T-helper 17 cell (primary cell): ENCODE results near the gene RPS27L. TPM values are rescaled to one million over a fixed set of nuclear protein-coding genes. Genes with fewer than 3 reads are reported as not detected.
A peak's percentile ranks its signal among the peaks of the same experiment; 100 is the strongest.

Source experiments
- ATAC-seq: fragments of 150-1000 bp; cut with Tn5 transposase; 2 replicates; pipeline ENCODE4 v1.10.0; 2021; ENCODE audit warnings: mild to moderate bottlenecking, moderate library complexity
- DNase-seq, 3 donors: peaks; one replicate each; pipeline versions ENCODE4 v3.0.0 to v3.0.0-alpha.2; 2020 to 2021
- H3K9me3 ChIP-seq: one replicate; pipeline ENCODE4 v1.7.0; 2013; ENCODE audit warnings: low read length, mild to moderate bottlenecking; ENCODE audit not compliant: control insufficient read depth, poor library complexity, severe bottlenecking
- H3K27ac Mint-ChIP-seq: one replicate; pipeline ENCODE4 v1.8.0; 2022; ENCODE audit warnings: mild to moderate bottlenecking, moderate library complexity, mixed read lengths
- H3K27me3 Mint-ChIP-seq: one replicate; pipeline ENCODE4 v1.8.0; 2022; ENCODE audit warnings: mixed read lengths
- H3K36me3 Mint-ChIP-seq: one replicate; pipeline ENCODE4 v1.8.0; 2022; ENCODE audit warnings: low read depth, mixed read lengths
- H3K4me1 Mint-ChIP-seq: one replicate; pipeline ENCODE4 v1.8.0; 2022; ENCODE audit warnings: mild to moderate bottlenecking, mixed read lengths
- H3K4me3 Mint-ChIP-seq: one replicate; pipeline ENCODE4 v1.8.0; 2022; ENCODE audit warnings: mild to moderate bottlenecking, moderate library complexity, mixed read lengths
- total RNA-seq, 4 donors: library from RNA in 2 of 4; stranded (reverse) in 2 of 4; gene quantifications; one replicate each; pipeline ENCODE4 v1.2.3 and lab custom pipeline; 2022 to 2026

The RPS27L gene
- total RNA-seq (10 to 100 TPM; 49.8 to 64.2 TPM), total RNA-seq (lab: John Stamatoyannopoulos, UW) (31.8 to 112 reads per million in 2 donors)

DNA sequence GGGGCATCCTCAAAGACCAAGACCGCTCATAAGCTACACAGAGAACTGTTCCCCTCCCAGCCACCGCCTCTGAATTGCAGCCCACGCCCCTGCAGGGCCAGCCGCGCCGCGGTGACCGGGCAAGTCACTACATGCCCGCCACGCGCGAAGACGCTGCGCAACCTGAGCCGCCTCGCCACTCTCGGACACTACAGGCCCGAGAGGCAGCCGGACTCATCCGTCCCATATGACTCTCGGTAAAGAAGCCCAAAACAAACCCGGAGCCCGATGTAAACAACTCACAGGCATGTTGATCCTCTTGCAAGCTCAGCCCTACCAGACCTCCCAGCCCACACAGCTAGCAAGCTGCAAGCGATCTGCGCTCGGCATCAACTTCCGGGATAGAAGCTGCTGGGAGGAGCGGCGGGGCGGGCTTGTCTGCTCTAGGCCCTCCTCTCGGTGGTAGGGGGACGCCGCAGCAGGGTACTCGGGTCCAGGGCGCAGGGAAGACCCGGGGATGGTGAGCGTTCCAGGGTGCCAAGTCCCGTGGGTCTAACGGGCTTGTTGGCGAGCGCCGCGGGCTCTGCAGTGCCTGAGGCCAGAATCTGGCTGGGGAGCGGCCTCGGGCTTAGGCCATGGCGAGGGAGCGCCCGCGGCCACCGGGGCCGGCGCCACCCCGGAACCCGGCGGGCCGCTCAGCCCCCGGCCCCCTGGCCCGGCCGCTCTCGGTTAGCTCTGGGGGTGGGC lies at the start of gene RPS27L:
TSS of gene RPS27L (minus strand) at position 360 of the 726 bp plus-strand sequence. CDS start at position 288, 72 bp downstream.
- Mint-ChIP-seq H3K4me1 (peaks cover 6% of the 10 kb centered on the region), H3K36me3 (peaks cover 3% of the 10 kb centered on the region), H3K27me3 (no peaks in the 10 kb centered on the region), H3K4me3 (peak within 1 kb of the TSS; percentile 96), H3K27ac (peak within 1 kb of the TSS; percentile 95)
- peak; percentile 98 for ATAC-seq
- DNase-seq, result peak; percentile 74 to 77 (median 77)
- no peaks in the 10 kb centered on the region for H3K9me3 ChIP-seq

DNA sequence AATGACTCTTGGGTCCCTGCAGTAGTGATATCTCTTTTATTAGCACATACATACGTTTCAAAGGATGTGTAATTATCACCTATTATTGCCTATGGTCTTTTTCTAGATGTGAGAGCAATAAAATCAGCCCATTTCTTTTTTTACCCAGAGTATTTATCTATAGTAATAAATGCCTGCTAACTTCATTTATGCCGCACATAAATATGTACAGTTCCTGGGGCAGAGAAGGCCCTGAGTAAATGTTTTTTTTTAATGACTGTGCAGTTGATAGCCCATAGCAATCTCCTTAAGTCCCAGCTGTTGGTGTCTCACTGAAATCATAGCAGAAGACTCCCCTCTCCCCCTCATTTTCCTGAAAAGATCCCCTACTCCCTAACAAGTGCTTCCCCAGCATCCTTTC lies 48.8 kb upstream of the RPS27L start:
- H3K36me3 Mint-ChIP-seq, result peaks cover 19% of the 10 kb centered on the region
- DNase-seq, result no peak
- H3K4me1 Mint-ChIP-seq, result peaks cover 75% of the 10 kb centered on the region
- no peak for ATAC-seq
- peak overlapping the region; percentile 76 for H3K27ac Mint-ChIP-seq
- H3K4me3 Mint-ChIP-seq, result no peak overlapping the region
- no peaks in the 10 kb centered on the region for H3K9me3 ChIP-seq
- H3K27me3 Mint-ChIP-seq, result no peaks in the 10 kb centered on the region

DNA sequence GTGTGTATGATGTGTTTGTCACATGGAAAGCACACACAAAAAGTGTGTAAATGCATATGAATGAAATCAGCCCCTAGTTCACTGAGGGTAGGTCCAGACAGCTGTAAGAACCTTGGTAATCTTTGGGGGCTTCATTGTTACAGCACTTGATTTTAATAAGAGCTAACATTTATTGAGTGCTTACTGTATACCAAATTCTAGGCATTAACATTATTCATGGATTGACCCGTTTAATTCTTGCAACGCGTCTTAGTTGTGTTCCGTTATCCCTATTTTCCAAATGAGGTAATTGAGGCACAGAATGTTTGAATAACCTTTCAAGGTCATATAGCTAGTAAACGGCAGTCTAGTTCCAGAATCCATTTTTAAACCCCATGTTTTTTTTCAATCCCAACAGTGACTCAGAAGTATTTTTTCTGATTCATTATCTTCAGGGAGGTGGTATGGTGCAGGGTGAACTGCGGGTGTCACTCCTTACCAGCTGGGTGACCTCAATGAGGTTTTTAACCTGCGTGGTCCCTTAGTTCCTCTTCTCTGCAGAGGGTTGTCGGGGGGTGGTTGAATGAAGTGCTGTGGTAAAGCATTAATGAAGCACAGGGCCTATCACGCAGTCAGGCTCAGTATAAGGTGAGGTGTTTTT lies 46.3 kb upstream of the RPS27L start:
- H3K36me3 Mint-ChIP-seq, result peaks cover 19% of the 10 kb centered on the region
- peak; percentile 90 for ATAC-seq
- H3K27me3 Mint-ChIP-seq, result no peaks in the 10 kb centered on the region
- no peaks in the 10 kb centered on the region for H3K9me3 ChIP-seq
- H3K27ac Mint-ChIP-seq, result peak overlapping the region; percentile 78
- H3K4me1 Mint-ChIP-seq, result peaks cover 77% of the 10 kb centered on the region
- no peak overlapping the region for H3K4me3 Mint-ChIP-seq
- DNase-seq, result peak in 2 of 3 donors; percentile 8 to 16

DNA sequence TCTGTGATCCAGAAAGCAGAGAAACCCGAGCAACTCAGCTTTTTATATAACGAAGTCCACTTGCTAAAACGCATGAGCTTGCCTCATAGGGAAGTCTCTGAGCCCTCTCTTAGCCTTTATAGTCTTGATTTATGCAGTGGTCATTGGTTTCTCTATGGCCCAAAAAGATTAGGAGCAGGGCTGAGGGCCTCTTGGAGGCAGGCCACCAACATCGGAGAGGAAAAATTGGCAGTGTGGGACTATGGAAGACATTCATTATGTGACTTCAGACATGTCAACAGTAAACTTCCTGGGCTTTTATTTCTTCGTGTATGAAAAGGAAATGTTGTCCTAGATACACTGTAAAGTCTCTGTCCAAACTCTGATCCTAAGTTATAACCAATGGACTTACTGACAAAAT lies 45.6 kb upstream of the RPS27L start:
- Mint-ChIP-seq H3K36me3 (peaks cover 16% of the 10 kb centered on the region), H3K4me1 (peaks cover 75% of the 10 kb centered on the region), H3K27me3 (no peaks in the 10 kb centered on the region), H3K4me3 (peak overlapping the region; percentile 39), H3K27ac (peak overlapping the region; percentile 78)
- DNase-seq, result no peak
- no peaks in the 10 kb centered on the region for H3K9me3 ChIP-seq
- no peak for ATAC-seq

DNA sequence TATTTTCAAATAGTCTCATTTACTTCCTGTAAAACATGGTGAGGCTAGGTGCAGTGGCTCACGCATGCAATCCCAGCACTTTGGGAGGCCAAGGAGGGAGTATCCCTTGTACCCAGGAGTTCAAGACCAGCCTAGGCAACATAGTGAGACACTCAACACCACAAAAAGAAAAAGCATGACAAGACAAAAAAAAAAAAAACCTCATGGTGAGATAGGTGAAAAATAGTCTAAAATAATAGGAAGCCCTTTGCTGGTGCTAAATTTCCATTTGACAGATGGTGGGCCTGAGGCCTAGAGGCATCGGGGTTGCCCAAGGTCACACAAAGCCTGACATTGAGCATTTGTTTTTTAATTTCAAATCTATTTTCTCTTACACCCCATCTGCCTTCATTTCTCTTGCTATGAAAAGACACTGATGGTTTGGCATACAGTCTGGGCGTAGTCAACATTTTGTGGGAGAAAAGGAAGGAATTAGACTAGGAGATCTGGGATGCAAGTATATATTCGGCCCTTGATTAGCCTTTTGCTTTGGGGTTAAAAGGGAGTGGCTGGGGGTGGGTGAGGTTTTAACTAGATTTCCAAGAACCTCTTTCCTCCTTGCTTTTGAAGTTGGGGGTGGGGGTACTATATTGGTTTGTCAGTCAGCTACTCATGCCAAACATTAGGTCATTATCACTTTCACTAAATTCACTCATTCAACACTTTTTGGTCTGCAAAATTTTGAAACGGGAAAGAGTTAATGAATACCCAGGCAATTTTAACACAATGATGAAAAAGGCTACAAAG lies 43.4 kb upstream of the RPS27L start:
- H3K9me3 ChIP-seq, result no peaks in the 10 kb centered on the region
- Mint-ChIP-seq H3K4me3 (peak overlapping the region; percentile 67), H3K27ac (peak overlapping the region; percentile 39), H3K36me3 (peaks cover 5% of the 10 kb centered on the region), H3K4me1 (peaks cover 68% of the 10 kb centered on the region), H3K27me3 (no peaks in the 10 kb centered on the region)
- no peak for DNase-seq
- no peak for ATAC-seq

DNA sequence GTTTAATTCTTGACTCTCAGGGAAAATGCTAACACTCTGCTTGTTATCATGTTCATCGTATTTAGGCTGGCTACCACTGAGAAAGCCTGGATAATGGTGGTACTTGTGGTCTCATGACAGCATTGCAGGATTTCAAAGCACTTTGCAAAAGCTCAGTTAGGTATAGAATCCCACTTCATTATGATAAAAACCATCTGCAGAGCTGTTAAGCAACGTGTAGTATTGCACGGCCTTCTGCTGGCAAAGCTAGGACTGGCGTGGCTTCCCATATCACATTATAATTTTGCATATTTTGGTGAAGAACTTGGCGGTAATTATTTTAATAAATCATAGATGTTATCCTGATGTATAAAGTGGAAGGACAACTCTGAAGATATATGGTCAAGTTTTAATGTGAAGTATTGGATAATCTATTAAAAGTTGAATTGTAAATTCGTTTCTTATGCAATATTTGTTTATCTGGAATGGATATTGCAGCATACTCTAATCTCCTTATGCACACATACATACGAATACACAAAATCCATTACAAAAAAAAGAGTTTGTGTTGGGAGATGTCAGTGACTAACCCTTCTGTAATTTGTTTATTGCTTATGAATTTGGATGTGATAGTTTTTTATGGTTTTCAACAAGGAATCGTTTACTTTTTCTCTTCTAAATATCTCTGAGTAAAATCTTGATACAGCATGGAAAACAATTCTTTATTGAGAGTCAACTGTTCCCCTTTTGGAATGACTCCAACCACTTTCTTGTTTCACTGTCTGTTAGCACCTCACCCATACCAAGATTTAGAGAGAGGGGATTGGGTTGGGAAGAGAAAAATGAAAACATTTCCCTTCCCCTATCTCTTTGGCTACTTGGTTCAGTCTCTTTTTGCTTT lies 41.3 kb upstream of the RPS27L start:
- Mint-ChIP-seq H3K36me3 (peaks cover 7% of the 10 kb centered on the region), H3K27ac (no peak overlapping the region), H3K4me3 (peak overlapping the region; percentile 53), H3K4me1 (peaks cover 68% of the 10 kb centered on the region), H3K27me3 (no peaks in the 10 kb centered on the region)
- ATAC-seq, result no peak
- no peaks in the 10 kb centered on the region for H3K9me3 ChIP-seq
- no peak for DNase-seq

DNA sequence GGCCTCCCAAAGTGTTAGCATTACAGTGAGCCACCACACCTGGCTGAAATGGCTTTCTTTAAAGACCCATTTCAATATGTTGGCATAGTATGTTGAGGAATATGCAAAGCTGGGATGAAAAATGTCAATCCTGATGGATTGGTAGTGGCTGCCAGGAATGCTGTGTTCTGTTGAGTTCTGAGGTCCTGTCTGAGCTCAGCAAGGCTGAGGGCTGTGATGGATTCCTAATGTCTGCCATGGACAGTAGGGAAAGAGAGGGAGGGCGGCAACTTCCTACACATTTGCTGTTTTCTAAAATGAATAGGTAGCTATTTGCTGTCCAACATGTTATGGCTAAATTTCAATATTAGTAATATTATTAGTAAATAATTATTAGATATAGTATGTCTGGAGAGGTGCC lies 40.3 kb upstream of the RPS27L start:
- H3K27ac Mint-ChIP-seq, result peak overlapping the region; percentile 85
- peak overlapping the region; percentile 72 for H3K4me3 Mint-ChIP-seq
- H3K4me1 Mint-ChIP-seq, result peaks cover 66% of the 10 kb centered on the region
- H3K9me3 ChIP-seq, result no peaks in the 10 kb centered on the region
- no peak for ATAC-seq
- peaks cover 7% of the 10 kb centered on the region for H3K36me3 Mint-ChIP-seq
- no peaks in the 10 kb centered on the region for H3K27me3 Mint-ChIP-seq
- DNase-seq, result no peak

DNA sequence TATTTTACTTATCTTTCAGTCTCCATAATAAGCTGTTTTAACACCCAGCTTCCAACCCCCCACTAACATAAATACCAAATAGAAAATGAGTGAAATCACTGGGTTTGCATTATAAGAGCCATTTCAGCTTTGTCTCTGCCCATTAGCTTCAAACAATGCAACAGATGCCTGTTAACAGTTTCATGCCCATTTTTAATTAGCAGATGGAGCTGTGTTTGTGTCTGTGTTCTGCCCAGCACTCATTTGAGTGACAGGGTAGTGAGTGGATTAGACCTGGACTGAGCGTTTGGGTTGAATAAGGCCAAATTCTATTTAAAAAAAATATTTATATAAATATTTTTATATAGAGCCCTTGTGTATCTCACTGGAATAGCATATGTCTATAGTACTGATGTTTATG lies 39.6 kb upstream of the RPS27L start:
- Mint-ChIP-seq H3K27me3 (no peaks in the 10 kb centered on the region), H3K36me3 (peaks cover 7% of the 10 kb centered on the region), H3K4me1 (peaks cover 69% of the 10 kb centered on the region), H3K4me3 (no peak overlapping the region), H3K27ac (peak overlapping the region; percentile 100)
- DNase-seq, result no peak
- H3K9me3 ChIP-seq, result no peaks in the 10 kb centered on the region
- ATAC-seq, result no peak

DNA sequence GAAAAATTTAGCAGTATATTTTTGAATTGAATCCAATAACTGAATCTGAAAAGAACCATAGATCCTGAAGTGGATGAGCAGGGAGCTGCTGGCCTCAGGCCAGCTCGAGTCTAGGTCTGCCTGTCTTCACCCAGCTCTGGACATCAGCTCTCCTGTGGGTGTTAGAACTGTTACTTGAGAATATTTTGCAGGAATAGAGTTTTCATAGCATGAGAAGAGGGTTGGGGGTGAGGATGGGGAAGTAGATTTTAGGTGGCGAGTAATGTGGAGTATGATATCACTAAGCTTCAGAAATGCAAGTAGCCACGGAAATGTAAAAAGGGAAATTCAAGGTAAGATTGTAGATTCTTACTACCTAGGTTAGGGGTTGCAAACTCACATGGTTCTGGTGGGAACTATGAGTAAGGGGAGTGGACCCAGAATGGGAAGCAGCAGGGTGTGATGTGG lies 38.3 kb upstream of the RPS27L start:
- H3K36me3 Mint-ChIP-seq, result peaks cover 4% of the 10 kb centered on the region
- H3K4me1 Mint-ChIP-seq, result peaks cover 71% of the 10 kb centered on the region
- no peaks in the 10 kb centered on the region for H3K27me3 Mint-ChIP-seq
- peak overlapping the region; percentile 100 for H3K27ac Mint-ChIP-seq
- no peak for ATAC-seq
- H3K4me3 Mint-ChIP-seq, result peak overlapping the region; percentile 83
- H3K9me3 ChIP-seq, result no peaks in the 10 kb centered on the region
- no peak for DNase-seq

DNA sequence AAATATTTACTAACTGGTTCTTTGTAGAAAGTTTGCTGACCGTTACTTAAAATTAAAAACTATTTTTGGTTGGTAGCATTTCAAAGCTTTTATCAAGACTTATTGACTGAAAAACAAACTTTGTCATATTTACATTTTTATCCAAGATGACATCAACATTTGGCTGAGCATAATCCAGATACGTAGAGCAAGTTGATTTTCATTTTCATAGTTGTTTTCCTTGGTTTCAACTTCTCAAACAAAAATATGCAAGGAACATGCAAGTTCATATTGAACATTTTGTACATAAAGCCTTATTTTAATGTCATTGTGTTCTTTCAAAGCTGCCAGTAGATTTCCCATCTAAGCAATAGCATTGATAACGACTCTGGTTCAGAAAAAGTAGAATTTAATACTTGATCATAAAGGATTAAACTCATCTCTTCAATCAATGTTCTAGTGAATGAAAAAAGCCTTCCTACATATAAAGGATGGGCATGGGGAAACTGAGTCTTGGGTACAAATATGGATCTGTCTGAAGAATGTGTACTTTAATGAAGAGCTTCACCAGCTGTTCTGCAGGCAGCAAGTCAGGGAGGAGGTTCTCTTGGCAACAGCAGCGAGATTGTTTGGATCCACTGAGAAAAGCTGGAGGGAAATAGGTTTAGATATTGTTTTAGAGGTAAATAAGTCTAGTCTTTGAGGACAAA lies 37.7 kb upstream of the RPS27L start:
- Mint-ChIP-seq H3K4me3 (peak overlapping the region; percentile 83), H3K4me1 (peaks cover 72% of the 10 kb centered on the region), H3K27ac (peak overlapping the region; percentile 100), H3K27me3 (no peaks in the 10 kb centered on the region), H3K36me3 (peaks cover 8% of the 10 kb centered on the region)
- ATAC-seq (no peak), DNase-seq (no peak)
- H3K9me3 ChIP-seq, result no peaks in the 10 kb centered on the region

DNA sequence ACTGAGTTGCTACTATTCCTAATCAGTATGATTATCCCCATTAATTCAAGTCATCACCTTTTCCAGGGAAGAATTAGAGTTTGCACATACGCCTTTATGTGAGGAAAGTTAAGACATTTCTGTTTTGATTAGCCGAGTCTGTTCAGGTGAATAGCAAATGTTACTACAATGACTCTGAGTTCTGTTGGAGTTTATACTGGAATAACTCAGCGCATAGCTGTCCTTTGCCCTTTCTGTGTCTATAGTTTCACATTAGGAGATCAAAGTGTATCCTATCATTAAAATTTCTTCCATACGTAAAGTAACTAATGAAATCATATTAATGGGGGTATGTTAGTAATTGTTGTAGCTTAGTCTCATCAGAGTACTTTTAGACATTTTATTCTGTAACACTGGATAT lies 37.0 kb upstream of the RPS27L start:
- DNase-seq (no peak), ATAC-seq (no peak)
- peak overlapping the region; percentile 100 for H3K27ac Mint-ChIP-seq
- peak overlapping the region; percentile 100 for H3K4me3 Mint-ChIP-seq
- peaks cover 71% of the 10 kb centered on the region for H3K4me1 Mint-ChIP-seq
- no peaks in the 10 kb centered on the region for H3K9me3 ChIP-seq
- peaks cover 11% of the 10 kb centered on the region for H3K36me3 Mint-ChIP-seq
- H3K27me3 Mint-ChIP-seq, result no peaks in the 10 kb centered on the region

DNA sequence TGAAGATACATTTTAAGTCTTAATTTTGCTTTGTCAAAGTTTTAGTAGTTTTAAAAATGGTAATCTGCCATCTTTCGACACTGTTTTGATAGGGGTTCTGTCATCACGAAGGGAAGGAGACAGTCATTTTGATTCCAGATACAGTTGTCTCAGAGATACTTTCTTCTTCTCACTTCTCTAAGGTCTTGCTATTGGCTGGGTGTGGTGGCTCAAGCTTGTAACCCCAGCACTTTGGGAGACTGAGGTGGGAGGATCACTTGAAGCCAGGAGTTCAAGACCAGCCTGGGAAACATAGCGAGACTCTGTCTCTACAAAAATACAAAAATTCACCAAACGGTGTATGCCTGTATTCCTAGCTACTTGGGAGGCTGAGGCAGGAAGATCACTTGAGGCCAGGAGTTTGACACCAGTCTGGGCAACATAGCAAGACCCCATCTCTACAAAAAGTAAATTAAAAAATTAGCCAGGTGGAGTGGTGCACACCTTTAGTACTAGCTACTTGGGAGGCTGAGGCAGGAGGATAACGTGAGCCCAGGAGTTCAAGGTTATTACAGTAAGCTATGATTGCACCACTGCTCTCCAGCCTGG lies 35.4 kb upstream of the RPS27L start:
- Mint-ChIP-seq H3K4me3 (peak overlapping the region; percentile 100), H3K4me1 (peaks cover 68% of the 10 kb centered on the region), H3K36me3 (peaks cover 11% of the 10 kb centered on the region), H3K27me3 (no peaks in the 10 kb centered on the region), H3K27ac (peak overlapping the region; percentile 100)
- ATAC-seq, result no peak
- H3K9me3 ChIP-seq, result no peaks in the 10 kb centered on the region
- DNase-seq, result no peak
